HepG2 (cell line): ENCODE results near the gene UBAP2L. TPM values are rescaled to one million over a fixed set of nuclear protein-coding genes. Genes with fewer than 3 reads are reported as not detected.
A peak's percentile ranks its signal among the peaks of the same experiment; 100 is the strongest.

Source experiments
- ADNP ChIP-seq: sonication (generic); formaldehyde crosslinking; IDR thresholded peaks from 2 replicates; pipeline ENCODE4 v1.4.0; 2020; ENCODE audit warnings: missing genetic modification reagents
- FOXA1 ChIP-seq, 2 experiments: fragments of 450-650 bp in 1 of 2; sonication (generic) in 1 of 2; formaldehyde crosslinking in 1 of 2; IDR thresholded peaks; 2 replicates each; pipeline versions ENCODE4 v1.4.0 to v1.6.1; 2016 to 2020; ENCODE audit warnings: missing genetic modification reagents in 1 of 2
- FUBP1 ChIP-seq: sonication (generic); formaldehyde crosslinking; IDR thresholded peaks from 2 replicates; pipeline ENCODE4 v1.5.1; 2020; ENCODE audit warnings: missing genetic modification reagents, mild to moderate bottlenecking, borderline replicate concordance
- GFI1 ChIP-seq: sonication (generic); formaldehyde crosslinking; IDR thresholded peaks from 2 replicates; pipeline ENCODE4 v1.5.0; 2020; ENCODE audit warnings: missing genetic modification reagents, mild to moderate bottlenecking, borderline replicate concordance
- GTF2F1 ChIP-seq: fragments of 150-350 bp; IDR thresholded peaks from 2 replicates; pipeline ENCODE4 v1.6.1; 2014; ENCODE audit warnings: low read length
- HNF1A ChIP-seq, 2 experiments: sonication (generic) in 1 of 2; formaldehyde crosslinking in 1 of 2; IDR thresholded peaks; 2 replicates each; pipeline versions ENCODE4 v1.4.0 to v1.6.1; 2016 to 2020; ENCODE audit warnings: borderline replicate concordance in 1 of 2, low read depth in 1 of 2, mild to moderate bottlenecking in 1 of 2, missing genetic modification reagents in 1 of 2
- RFX1 ChIP-seq: fragments of 450-650 bp; IDR thresholded peaks from 2 replicates; pipeline ENCODE4 v1.6.1; 2017
- ZBTB4 ChIP-seq: sonication (generic); formaldehyde crosslinking; IDR thresholded peaks from 2 replicates; pipeline ENCODE4 v1.4.0; 2020; ENCODE audit warnings: missing genetic modification reagents, mild to moderate bottlenecking, borderline replicate concordance
- ZC3H4 ChIP-seq: sonication (generic); formaldehyde crosslinking; IDR thresholded peaks from 2 replicates; pipeline ENCODE4 v1.4.0; 2020; ENCODE audit warnings: missing genetic modification reagents, borderline replicate concordance
- ZNF232 ChIP-seq: sonication (generic); formaldehyde crosslinking; IDR thresholded peaks from 2 replicates; pipeline ENCODE4 v1.4.0; 2020; ENCODE audit warnings: missing genetic modification reagents, borderline replicate concordance
- ZNF264 ChIP-seq: sonication (generic); formaldehyde crosslinking; IDR thresholded peaks from 2 replicates; pipeline ENCODE4 v1.4.0; 2020; ENCODE audit warnings: missing genetic modification reagents
- ZNF670 ChIP-seq: sonication (generic); formaldehyde crosslinking; IDR thresholded peaks from 2 replicates; pipeline ENCODE4 v1.8.0; 2022; ENCODE audit warnings: mild to moderate bottlenecking, missing genetic modification reagents, borderline replicate concordance
- ZNF678 ChIP-seq: sonication (generic); formaldehyde crosslinking; IDR thresholded peaks from 2 replicates; pipeline ENCODE4 v1.4.0; 2020; ENCODE audit warnings: mild to moderate bottlenecking, missing genetic modification reagents
- ZNF790 ChIP-seq: sonication (generic); formaldehyde crosslinking; IDR thresholded peaks from 2 replicates; pipeline ENCODE4 v1.8.0; 2022; ENCODE audit warnings: missing genetic modification reagents, mild to moderate bottlenecking, borderline replicate concordance
- ZNF792 ChIP-seq: IDR thresholded peaks from 2 replicates; pipeline ENCODE4 v1.6.1; 2016
- ZNF879 ChIP-seq: sonication (generic); formaldehyde crosslinking; IDR thresholded peaks from 2 replicates; pipeline ENCODE4 v1.8.1; 2023; ENCODE audit warnings: missing genetic modification reagents
- polyA plus RNA-seq, 8 experiments: library from polyadenylated mRNA; depleted of rRNA in 3 of 8; stranded (reverse) in 7 of 8; unstranded in 1 of 8; fragments of >200 nt; fragmentation: Illumina TruSeq in 4 of 8; extraction: Trizol in 4 of 8; gene quantifications; 2 replicates each; pipeline versions ENCODE4 v1.2.1 to v1.2.3, GENCODE V29; 2011 to 2016; ENCODE audit warnings: low read depth in 4 of 8, missing spikeins in 1 of 8, mixed read lengths in 1 of 8; ENCODE audit not compliant: insufficient read depth in 1 of 8
- total RNA-seq, 5 experiments: library from RNA; depleted of rRNA; stranded (reverse); fragments of >200 nt; fragmentation: Illumina TruSeq; extraction: Trizol; gene quantifications; 2 replicates each; pipeline ENCODE4 v1.2.3, GENCODE V29; 2016; ENCODE audit warnings: low read depth in 1 of 5

The UBAP2L gene
- total and polyA plus RNA-seq, 2 of the 13 experiments (the other 11 are each of a cell fraction or from before 2014, with no cell fraction given), result 74.2 to 159 TPM

GRCh38 chr1:154220071-154220969 is at the start of gene UBAP2L (continued):
- TF ChIP-seq ADNP (no peak), GFI1 (CRISPR knock-in tag) (peak; percentile 61; the same call in 1 of the 2 replicates), HNF1A (IDR thresholded peaks at IDR 0.05; ENCODE audit: low read depth) (peak; percentile 8; the same call in 1 of the 2 replicates), HNF1A (CRISPR knock-in tag; IDR thresholded peaks at IDR 0.05; ENCODE audit: borderline replicate concordance) (peak; percentile 73; the same call in 1 of the 2 replicates), ZNF264 (CRISPR knock-in tag) (peak; percentile 92), ZNF670 (CRISPR knock-in tag) (peak; percentile 86; the same call in 1 of the 2 replicates), ZNF790 (peak; percentile 82; the same call in 1 of the 2 replicates), ZNF792 (CRISPR knock-in tag) (peak; percentile 75), ZC3H4 (CRISPR knock-in tag) (no peak), ZNF879 (CRISPR knock-in tag) (0 out of 2 replicates have a peak, but pooled peaks have one; percentile 77), GTF2F1 (peak; percentile 25; the same call in 1 of the 2 replicates), ZNF678 (CRISPR knock-in tag) (peak; percentile 34; the same call in 1 of the 2 replicates), FOXA1 (IDR thresholded peaks at IDR 0.05) (no peak), FOXA1 (CRISPR knock-in tag; IDR thresholded peaks at IDR 0.05) (0 out of 2 replicates have a peak, but pooled peaks have one; percentile 24), FUBP1 (CRISPR knock-in tag) (no peak), ZNF232 (CRISPR knock-in tag) (peak; percentile 98), ZBTB4 (CRISPR knock-in tag) (peak; percentile 70; the same call in 1 of the 2 replicates), RFX1 (no peak)
